Fibroblast of skin of back (primary cell): ENCODE results near the gene MFSD6.
"Not testable (repeated sequence)": the region's sequence is repeated elsewhere in the genome, so short reads cannot be mapped to it uniquely, and the experiment has no call there.

Experiments used
- DNase-seq: peaks from one replicate; pipeline ENCODE4 v3.0.0-alpha.2; 2013

MFSD6 gene

GRCh38 chr2:190405995-190406394, 2.2 kb upstream of the MFSD6 start:
- DNase-seq, result no peak

DNA sequence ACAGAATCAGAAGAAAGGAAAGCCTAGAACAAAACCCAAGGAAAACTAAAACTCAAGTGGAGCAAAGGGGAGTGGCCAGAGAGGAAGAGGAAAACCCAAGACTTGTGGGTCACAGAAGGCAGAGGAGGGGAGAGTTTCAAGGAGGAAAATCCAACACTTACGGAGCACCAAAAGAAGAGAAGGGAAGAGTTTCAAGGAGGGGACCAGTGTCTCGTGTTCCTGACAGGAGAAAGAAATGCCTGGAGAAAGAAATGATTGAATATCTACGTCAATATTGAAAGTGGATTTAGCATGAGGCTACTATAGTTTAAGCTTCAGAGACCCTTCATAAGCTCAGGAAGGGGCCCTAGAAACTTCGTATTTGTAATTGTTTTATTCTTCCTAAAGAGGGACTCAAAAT, 1.4 kb upstream of the MFSD6 start:
- no peak for DNase-seq

- no peak for DNase-seq
These were observed 901 bp upstream of the MFSD6 start for GRCh38 chr2:190407246-190407661.

- peak; percentile 10 for DNase-seq
These were observed 550 bp downstream of the MFSD6 start for GRCh38 chr2:190408538-190409271.

DNA sequence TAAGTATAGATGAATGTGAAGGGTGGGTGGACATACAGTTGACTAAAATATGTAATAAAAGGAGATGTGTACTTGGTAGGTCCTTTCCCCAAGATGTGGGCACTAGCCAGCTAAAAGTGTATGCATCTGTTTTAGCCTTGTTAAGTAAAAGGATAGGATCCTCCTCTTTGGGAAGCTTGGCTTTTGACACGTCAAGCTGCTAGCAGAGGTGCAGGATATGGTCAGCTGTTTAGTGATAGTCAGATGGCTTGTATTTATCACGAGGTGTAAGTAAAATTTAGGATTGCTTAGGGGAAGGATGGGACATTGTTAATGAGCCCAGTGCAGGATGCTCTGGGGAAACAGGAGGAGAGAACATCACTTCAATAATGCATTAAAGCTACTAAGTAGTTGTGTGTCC, 1.5 kb downstream of the MFSD6 start:
- DNase-seq, result no peak

DNA sequence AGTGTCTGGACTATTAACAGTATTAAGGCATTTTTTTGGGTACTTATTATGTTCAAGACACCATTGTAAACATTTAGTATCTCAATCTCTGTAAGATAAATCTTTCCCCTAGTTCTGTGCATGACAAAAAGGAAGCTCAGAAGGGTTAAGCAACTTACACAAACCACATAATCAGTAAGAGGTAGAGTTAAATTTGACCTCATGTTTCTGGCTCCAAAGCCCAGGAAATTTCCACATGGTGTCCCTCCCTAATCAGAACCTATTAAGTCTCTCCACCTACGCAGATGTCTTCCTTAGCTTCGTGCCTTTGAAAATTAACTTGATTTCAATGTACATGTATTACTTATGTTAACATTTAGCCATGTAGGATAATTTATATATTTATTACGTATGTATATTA, 2.0 kb downstream of the MFSD6 start:
- DNase-seq, result no peak

DNA sequence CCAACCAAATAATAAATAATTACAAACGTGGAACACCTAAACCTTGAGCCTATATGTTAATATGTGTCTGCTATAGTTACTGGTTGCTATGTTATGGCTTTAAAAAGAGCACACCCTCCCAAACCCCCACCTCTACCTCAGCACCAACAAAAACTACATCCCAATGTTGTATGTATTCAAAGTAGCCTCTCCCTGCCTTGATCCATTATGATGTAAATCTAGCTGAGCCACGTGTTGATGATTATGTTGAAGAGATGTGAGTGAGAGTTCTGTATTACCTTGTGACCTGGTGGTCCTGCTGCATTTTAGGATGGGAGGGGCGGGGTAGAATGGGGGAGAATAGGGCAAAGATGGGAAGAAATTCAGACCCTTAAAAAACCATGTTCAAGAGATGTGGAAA, 4.8 kb downstream of the MFSD6 start:
- no peak for DNase-seq

- DNase-seq, result no peak
These were observed 5.3 kb downstream of the MFSD6 start for GRCh38 chr2:190413421-190413820.

- DNase-seq, result no peak
These were observed 7.1 kb downstream of the MFSD6 start for GRCh38 chr2:190415251-190415650.

DNA sequence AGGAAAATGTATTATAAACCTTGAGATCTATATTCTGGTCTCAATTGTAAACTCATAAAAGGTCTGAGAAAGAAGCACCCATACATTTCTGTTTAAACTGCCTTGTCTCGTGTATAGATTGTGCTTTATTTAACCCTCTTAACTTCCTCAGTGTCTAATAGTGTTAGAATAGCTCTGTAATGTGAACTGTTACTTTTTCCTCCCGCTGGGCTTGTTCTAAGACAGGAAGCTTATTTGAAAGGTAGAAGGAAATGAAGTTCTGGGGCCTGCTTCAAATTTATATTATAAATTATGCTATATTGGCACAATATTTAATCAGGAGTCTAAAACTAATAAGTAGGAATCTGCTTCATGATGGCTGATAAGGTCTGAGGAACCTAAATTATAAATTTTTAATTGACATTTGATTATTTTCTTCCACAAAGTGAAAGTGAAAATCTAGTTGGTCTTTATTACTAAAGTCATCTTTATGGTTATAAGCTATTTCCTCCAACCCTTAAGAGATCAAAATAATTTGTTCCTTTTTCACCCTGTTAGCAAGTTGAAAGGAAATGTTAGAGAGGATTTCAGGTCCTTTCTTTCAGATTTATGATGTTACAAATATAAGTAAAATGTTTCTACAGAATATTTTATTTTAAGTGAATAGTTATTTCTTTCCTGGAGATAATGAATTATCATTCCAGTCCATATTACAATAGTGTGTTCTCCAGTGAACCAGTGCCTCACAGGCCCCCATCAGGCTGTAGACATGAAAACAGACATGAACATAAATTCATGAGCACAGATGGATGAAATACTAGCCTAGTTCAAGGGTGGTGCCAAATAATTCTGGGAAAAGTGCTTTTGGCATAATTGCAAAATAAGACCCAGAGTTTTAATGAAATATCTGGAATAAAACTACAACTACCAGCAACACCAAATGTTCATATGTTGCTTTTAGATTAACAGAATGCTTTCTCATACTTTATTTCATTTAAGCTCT, 7.9 kb downstream of the MFSD6 start:
- DNase-seq, result no peak

GRCh38 chr2:190417045-190417842, 9.1 kb downstream of the MFSD6 start:
- no peak for DNase-seq

GRCh38 chr2:190418727-190419126, 10.6 kb downstream of the MFSD6 start:
- DNase-seq, result no peak

- no peak for DNase-seq
These were observed 12.6 kb downstream of the MFSD6 start for GRCh38 chr2:190420801-190421200.

DNA sequence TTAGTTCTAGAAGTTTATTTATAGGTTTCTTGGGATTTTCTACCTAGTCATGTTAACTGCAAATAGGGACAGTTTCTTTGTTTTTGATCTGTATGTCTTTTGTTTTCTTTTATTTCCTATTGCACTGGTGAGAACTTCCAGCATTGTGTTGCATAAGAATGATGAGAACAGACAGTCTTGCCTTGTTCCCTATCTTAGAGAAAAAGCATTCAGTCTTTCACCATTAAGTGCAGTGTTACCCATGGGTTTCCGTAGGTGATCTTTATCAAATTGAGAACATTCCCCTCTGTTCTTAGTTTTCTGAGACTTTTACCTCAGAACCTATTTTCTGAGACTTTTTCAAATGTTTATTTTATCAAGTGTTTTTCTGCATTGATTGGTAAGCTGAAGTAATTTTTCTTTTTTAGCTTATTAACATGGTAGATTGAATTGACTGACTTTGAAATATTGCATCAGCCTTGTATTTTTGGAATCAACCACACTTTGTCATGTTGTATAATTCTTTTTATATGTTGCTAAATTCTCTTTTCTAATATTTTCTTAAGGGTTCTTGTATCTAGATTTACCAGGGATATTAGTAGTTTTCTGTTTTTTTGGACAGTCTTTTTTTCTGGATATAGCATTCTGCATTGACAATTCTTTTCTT, 17.2 kb downstream of the MFSD6 start:
- no peak for DNase-seq

DNA sequence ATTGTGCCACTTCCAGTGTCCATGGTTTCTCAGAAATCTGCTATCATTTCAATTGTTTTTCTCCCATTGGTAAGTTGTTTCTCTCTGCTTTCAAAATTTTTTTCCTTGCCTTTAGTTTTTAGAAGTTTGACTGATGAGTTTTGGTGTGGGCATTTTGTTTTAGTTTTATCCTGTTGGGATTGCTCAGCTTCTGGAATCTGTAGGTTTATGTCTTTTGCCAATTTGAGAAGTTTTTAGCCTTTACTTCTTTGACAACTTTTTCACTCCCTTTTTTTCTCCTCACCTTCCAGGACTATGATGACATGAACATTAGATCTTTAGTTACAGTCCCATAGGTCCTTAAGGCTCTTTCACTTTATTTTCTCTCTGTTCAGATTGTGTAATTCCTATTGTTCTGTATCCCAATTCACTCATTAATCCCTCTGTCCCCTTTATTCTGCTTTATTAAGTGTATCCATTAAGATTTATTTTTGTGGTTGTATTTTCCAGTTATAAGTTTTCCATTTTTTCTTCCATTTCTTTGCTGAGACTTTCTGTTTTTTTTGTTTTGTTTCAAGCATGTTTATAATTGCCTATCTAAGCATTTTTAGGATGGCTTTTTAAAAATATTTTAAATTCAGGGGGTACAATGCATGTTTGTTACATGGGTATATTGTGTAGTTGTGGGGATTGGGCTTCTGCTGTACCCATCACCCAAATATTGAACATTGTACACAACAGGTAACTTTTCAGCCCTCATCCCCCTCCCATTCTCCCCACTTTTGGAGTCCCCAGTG, 17.9 kb downstream of the MFSD6 start:
- DNase-seq, result no peak

GRCh38 chr2:190430866-190431265, 22.7 kb downstream of the MFSD6 start:
- DNase-seq, result not testable (repeated sequence)

DNA sequence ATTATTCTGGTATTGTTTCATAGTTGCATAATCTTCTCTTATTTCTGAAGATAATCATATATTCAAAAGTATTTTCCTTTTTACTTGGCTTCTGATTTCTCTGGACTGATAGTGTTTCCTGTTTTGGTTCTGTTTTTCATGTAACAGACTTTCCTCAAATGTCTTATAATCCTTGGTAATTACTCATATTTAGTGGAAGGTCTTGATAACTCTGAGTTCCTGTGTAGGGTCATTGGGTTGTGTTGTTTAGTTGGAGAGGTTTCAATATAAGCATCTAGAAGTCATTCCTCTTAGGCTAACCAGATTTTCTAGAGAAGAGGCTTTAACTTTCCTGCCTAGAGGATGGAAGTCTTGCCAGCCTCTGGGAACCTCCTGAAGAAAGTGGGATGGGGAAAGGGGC, 23.8 kb downstream of the MFSD6 start:
- no peak for DNase-seq

DNA sequence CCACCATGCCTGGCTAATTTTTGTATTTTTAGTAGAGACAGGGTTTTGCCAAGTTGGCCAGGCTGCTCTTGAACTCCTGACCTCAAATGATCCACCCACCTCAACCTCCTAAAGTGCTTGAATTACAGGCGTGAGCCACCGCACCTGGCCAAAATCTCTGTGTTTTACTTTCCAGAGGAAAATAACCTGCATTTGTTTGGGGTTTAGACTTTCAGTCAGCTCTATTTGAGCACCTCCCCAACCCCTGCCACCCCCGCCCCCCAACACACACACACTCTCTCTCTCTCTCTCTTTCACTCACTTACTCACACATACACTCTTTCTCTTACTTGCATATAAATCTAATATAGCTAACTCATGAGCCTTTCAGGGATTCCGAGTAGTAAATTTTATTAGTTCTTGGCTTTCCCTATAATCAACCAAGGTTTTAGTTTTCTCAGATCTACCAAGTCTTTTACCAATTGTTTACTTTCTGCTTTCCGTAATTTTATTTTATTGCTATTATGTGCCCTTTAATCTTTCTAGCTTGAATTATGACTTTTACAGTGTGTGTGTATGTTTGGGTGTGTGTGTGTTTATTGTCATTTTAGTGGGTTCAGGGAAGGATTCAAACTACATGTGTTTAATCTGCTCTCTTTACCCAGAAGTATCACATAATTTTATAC, 24.5 kb downstream of the MFSD6 start:
- no peak for DNase-seq

DNA sequence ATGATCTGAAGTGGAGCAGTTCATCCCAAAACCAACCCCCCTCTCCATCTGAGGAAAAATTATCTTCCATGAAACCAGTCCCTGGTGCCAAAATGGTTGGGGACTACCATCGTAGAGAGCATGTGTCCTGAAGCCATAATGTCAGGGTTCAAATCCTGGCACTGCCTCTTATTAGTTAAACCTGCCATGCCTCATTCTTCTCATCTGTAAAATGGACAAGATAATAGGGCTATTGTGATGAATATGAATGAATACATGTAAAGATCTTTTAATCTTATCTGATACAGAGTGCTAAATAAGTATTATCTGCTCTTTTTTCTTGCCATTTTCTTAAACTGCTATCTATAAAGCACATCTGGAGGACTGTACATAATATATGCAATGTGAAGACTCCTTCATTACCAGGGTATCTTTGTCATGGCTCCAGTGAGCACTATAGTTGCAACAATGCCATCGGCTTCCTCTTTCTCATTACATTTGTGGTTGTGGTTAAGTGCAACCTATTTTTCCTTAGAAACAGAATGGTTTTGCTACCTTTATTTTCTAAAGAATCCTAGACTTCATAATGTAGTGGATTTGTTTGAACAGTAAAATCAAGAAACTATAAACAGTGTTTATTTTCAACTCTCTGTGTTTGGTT, 27.0 kb downstream of the MFSD6 start:
- DNase-seq, result no peak

DNA sequence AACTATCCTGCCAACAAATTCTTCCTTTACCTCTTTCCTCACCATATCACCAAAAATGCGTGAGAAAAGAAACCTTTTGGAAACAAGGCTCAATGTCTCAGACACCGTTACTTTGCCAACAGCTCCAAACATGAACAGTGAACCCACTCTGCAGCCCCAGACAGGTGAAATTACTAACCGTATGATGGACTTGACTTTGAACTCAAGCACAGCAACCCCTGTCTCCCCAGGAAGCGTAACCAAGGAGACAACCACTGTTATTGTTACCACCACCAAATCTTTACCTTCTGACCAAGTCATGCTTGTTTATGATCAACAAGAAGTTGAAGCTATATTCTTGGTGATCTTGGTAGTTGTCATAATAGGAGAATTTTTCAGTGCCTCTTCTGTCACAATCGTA, 28.4 kb downstream of the MFSD6 start:
- no peak for DNase-seq

- no peak for DNase-seq
These were observed 32.0 kb downstream of the MFSD6 start for GRCh38 chr2:190440113-190440512.
